WERI-Rb-1 (cell line): ENCODE measurements around the gene JMJD1C.

Experiments
- DNase-seq: peaks from one replicate; pipeline ENCODE4 v3.0.0-alpha.2; 2020
- H3K27ac ChIP-seq: fragments of 250-450 bp; sonication (Bioruptor Pico); 2 replicates; pipeline ENCODE4 v1.5.1; 2020; ENCODE audit warnings: mild to moderate bottlenecking, moderate library complexity
- H3K27me3 ChIP-seq: fragments of 250-450 bp; sonication (Bioruptor Pico); 2 replicates; pipeline ENCODE4 v1.5.1; 2021; ENCODE audit warnings: mild to moderate bottlenecking, low read depth, moderate library complexity; ENCODE audit not compliant: insufficient read depth, severe bottlenecking
- H3K36me3 ChIP-seq: fragments of 250-450 bp; sonication (Bioruptor Pico); 2 replicates; pipeline ENCODE4 v1.5.1; 2020; ENCODE audit warnings: mild to moderate bottlenecking, moderate library complexity
- H3K4me3 ChIP-seq: 2 replicates; pipeline ENCODE4 v1.5.1; 2011; ENCODE audit warnings: low read depth, mild to moderate bottlenecking, control low read depth, low read length
- H3K9me3 ChIP-seq: fragments of 250-450 bp; sonication (Bioruptor Pico); 2 replicates; pipeline ENCODE4 v1.5.1; 2021; ENCODE audit warnings: mild to moderate bottlenecking, moderate library complexity; ENCODE audit not compliant: severe bottlenecking
- CTCF ChIP-seq: IDR thresholded peaks from 2 replicates; pipeline ENCODE4 v1.5.1; 2011; ENCODE audit warnings: low read depth, mild to moderate bottlenecking, control low read depth, inconsistent platforms, low read length

JMJD1C gene

GRCh38 chr10:63407136-63407662 lies 58.6 kb downstream of the JMJD1C start:
- no peaks in the 10 kb centered on the region for H3K9me3 ChIP-seq
- no peak for TF ChIP-seq CTCF
- no peak for DNase-seq
- peaks cover 3% of the 10 kb centered on the region; the same call in 1 of the 2 replicates for H3K36me3 ChIP-seq
- H3K4me3 ChIP-seq, result no peak overlapping the region
- H3K27ac ChIP-seq, result no peak overlapping the region
- no peaks in the 10 kb centered on the region for H3K27me3 ChIP-seq

- no peak for TF ChIP-seq CTCF
- Histone ChIP-seq H3K27me3 (no peaks in the 10 kb centered on the region), H3K4me3 (no peak overlapping the region), H3K27ac (no peak overlapping the region), H3K9me3 (no peaks in the 10 kb centered on the region), H3K36me3 (no peaks in the 10 kb centered on the region; the same call in 1 of the 2 replicates)
- DNase-seq, result no peak
Observed at GRCh38 chr10:63396133-63396761, 69.5 kb downstream of the JMJD1C start.

- no peak for DNase-seq
- Histone ChIP-seq H3K36me3 (no peaks in the 10 kb centered on the region), H3K27ac (no peak overlapping the region), H3K9me3 (no peaks in the 10 kb centered on the region), H3K4me3 (no peak overlapping the region), H3K27me3 (no peaks in the 10 kb centered on the region)
- TF ChIP-seq CTCF, result no peak
Observed at GRCh38 chr10:63393050-63393449, 72.7 kb downstream of the JMJD1C start.

GRCh38 chr10:63392224-63392623 lies 73.6 kb downstream of the JMJD1C start:
- H3K27me3 ChIP-seq, result no peaks in the 10 kb centered on the region
- no peaks in the 10 kb centered on the region for H3K9me3 ChIP-seq
- no peaks in the 10 kb centered on the region for H3K36me3 ChIP-seq
- no peak overlapping the region for H3K27ac ChIP-seq
- no peak for DNase-seq
- no peak for TF ChIP-seq CTCF
- no peak overlapping the region for H3K4me3 ChIP-seq

GRCh38 chr10:63391812-63392211 lies 74.0 kb downstream of the JMJD1C start:
- Histone ChIP-seq H3K36me3 (no peaks in the 10 kb centered on the region), H3K4me3 (no peak overlapping the region), H3K27me3 (no peaks in the 10 kb centered on the region), H3K9me3 (no peaks in the 10 kb centered on the region), H3K27ac (no peak overlapping the region)
- TF ChIP-seq CTCF, result no peak
- no peak for DNase-seq

GRCh38 chr10:63390521-63390920 lies 75.3 kb downstream of the JMJD1C start:
- TF ChIP-seq CTCF, result no peak
- Histone ChIP-seq H3K4me3 (no peak overlapping the region), H3K27ac (no peak overlapping the region), H3K27me3 (no peaks in the 10 kb centered on the region), H3K36me3 (no peaks in the 10 kb centered on the region), H3K9me3 (no peaks in the 10 kb centered on the region)
- DNase-seq, result no peak
